Pulmonary artery endothelial cell (primary cell): Measurements from ENCODE around the gene CDH4. TPM values are rescaled to one million over a fixed set of nuclear protein-coding genes. Genes with fewer than 3 reads are reported as not detected.

Source experiments
- DNase-seq: peaks from one replicate; pipeline ENCODE4 v3.0.0-alpha.2; 2011; ENCODE audit warnings: low read depth, low spot score
- total RNA-seq: library from RNA; depleted of rRNA; stranded (reverse); fragments of >200 nt; gene quantifications from 2 replicates; pipeline ENCODE4 v1.2.3, GENCODE V29; 2014

The CDH4 gene
- total RNA-seq, 1 donor from 2014 or later, result 7.5 TPM

GRCh38 chr20:61645732-61646131 lies 393.7 kb downstream of the CDH4 start:
- DNase-seq, result no peak

- no peak for DNase-seq
Measured at GRCh38 chr20:61646453-61646852, 394.4 kb downstream of the CDH4 start.

- no peak for DNase-seq
Measured at GRCh38 chr20:61646986-61647385, 394.9 kb downstream of the CDH4 start.

- no peak for DNase-seq
Measured at GRCh38 chr20:61647702-61648101, 395.6 kb downstream of the CDH4 start.

GRCh38 chr20:61649105-61649859 lies 397.2 kb downstream of the CDH4 start:
- no peak for DNase-seq

- no peak for DNase-seq
Measured at GRCh38 chr20:61649860-61650162, 397.8 kb downstream of the CDH4 start.

- DNase-seq, result no peak
Measured at GRCh38 chr20:61650912-61651733, 399.1 kb downstream of the CDH4 start.

GRCh38 chr20:61652146-61652545 lies 400.1 kb downstream of the CDH4 start:
- DNase-seq, result no peak

- no peak for DNase-seq
Measured at GRCh38 chr20:61654726-61655125, 402.7 kb downstream of the CDH4 start.

- no peak for DNase-seq
Measured at GRCh38 chr20:61655591-61655990, 403.5 kb downstream of the CDH4 start.

GRCh38 chr20:61656198-61656597 lies 404.1 kb downstream of the CDH4 start:
- DNase-seq, result no peak

- no peak for DNase-seq
Measured at GRCh38 chr20:61657721-61658377, 405.8 kb downstream of the CDH4 start.

- DNase-seq, result no peak
Measured at GRCh38 chr20:61658563-61658962, 406.5 kb downstream of the CDH4 start.

- no peak for DNase-seq
Measured at GRCh38 chr20:61659246-61659993, 407.4 kb downstream of the CDH4 start.

GRCh38 chr20:61659994-61660346 lies 407.9 kb downstream of the CDH4 start:
- no peak for DNase-seq

GRCh38 chr20:61660559-61660958 lies 408.5 kb downstream of the CDH4 start:
- DNase-seq, result no peak

GRCh38 chr20:61661025-61661424 lies 409.0 kb downstream of the CDH4 start:
- no peak for DNase-seq

GRCh38 chr20:61661583-61661982 lies 409.5 kb downstream of the CDH4 start:
- no peak for DNase-seq

- DNase-seq, result no peak
Measured at GRCh38 chr20:61662226-61662967, 410.3 kb downstream of the CDH4 start.

- DNase-seq, result no peak
Measured at GRCh38 chr20:61662968-61663331, 410.9 kb downstream of the CDH4 start.
